Heart left ventricle (tissue), 16 donors: ENCODE measurements around the gene ZNF516. TPM values are rescaled to one million over a fixed set of nuclear protein-coding genes. Genes with fewer than 3 reads are reported as not detected.

Experiments
- ATAC-seq, 4 donors: fragments of 200-7000 bp; cut with Tn5 transposase; one replicate each; pipeline ENCODE4 v1.9.1; 2020 to 2022; ENCODE audit warnings: moderate library complexity in 4 of 4, mild to moderate bottlenecking in 3 of 4, moderate number of reproducible peaks in 1 of 4
- DNase-seq, 5 donors: peaks; one replicate each; pipeline ENCODE4 v3.0.0-alpha.2; 2020
- H3K27ac ChIP-seq, 12 donors: fragments of 200-600 bp; sonication (generic) in 4 of 12; one replicate each; pipeline versions ENCODE4 v1.5.0 to v1.8.0; 2016 to 2022; ENCODE audit warnings: mild to moderate bottlenecking in 2 of 12
- H3K27me3 ChIP-seq, 9 donors: fragments of 200-600 bp; sonication (generic) in 2 of 9; one replicate each; pipeline versions ENCODE4 v1.5.1 to v1.8.0; 2016 to 2022; ENCODE audit warnings: mild to moderate bottlenecking in 3 of 9
- H3K36me3 ChIP-seq, 9 donors: fragments of 200-600 bp; sonication (generic) in 2 of 9; one replicate each; pipeline versions ENCODE4 v1.5.0 to v1.8.0; 2018 to 2022; ENCODE audit warnings: mild to moderate bottlenecking in 2 of 9
- H3K4me1 ChIP-seq, 12 donors: fragments of 200-600 bp; sonication (generic) in 4 of 12; one replicate each; pipeline versions ENCODE4 v1.5.0 to v1.8.0; 2016 to 2022; ENCODE audit warnings: mild to moderate bottlenecking in 3 of 12
- H3K4me3 ChIP-seq, 12 donors: fragments of 200-600 bp; sonication (generic) in 4 of 12; one replicate each; pipeline versions ENCODE4 v1.5.0 to v1.8.0; 2017 to 2022; ENCODE audit warnings: mild to moderate bottlenecking in 9 of 12, moderate library complexity in 4 of 12
- H3K9me3 ChIP-seq, 12 donors: fragments of 200-600 bp; sonication (generic) in 4 of 12; one replicate each; pipeline versions ENCODE4 v1.5.0 to v1.8.0; 2016 to 2022; ENCODE audit warnings: mild to moderate bottlenecking in 1 of 12
- CTCF ChIP-seq, 12 donors: fragments of 200-600 bp; sonication (generic) in 4 of 12; IDR thresholded peaks; one replicate each; pipeline versions ENCODE4 v1.5.0 to v1.8.0; 2018 to 2022; ENCODE audit warnings: antibody characterized with exemption in 12 of 12, mild to moderate bottlenecking in 5 of 12
- POLR2A ChIP-seq, 2 donors: fragments of 450-650 bp; IDR thresholded peaks; one replicate each; pipeline ENCODE4 v1.6.1; 2017; ENCODE audit warnings: antibody characterized with exemption in 2 of 2, mild to moderate bottlenecking in 2 of 2, moderate library complexity in 2 of 2
- WGBS, 4 donors: extraction: QIAGEN DNeasy Blood & Tissue Kit in 2 of 4; methylation state at CpG; one replicate each; pipeline versions ENCODE4 v1.1.5 to v1.1.7; 2013 to 2018; 5-methylcytosine and 5-hydroxymethylcytosine counted together
- intact Hi-C, 10 donors: fragments of 100-400 bp; cut with DNase I; formaldehyde crosslinking; loops; one replicate each; pipeline versions ENCODE4 v1.11.1 to v1.14.2; 2022
- polyA plus RNA-seq, 2 donors: library from polyadenylated mRNA; stranded (reverse); fragments of 200-250 nt; gene quantifications; one replicate each; pipeline ENCODE4 v1.2.3, GENCODE V29; 2013
- total RNA-seq, 9 donors: library from RNA; depleted of rRNA in 2 of 9; stranded (reverse); fragments of >200 nt in 2 of 9; fragmentation: NEBNext Ultra II Directional in 3 of 9; extraction: Animal tissue kit (Norgen Biotek cat#: 25700) in 3 of 9; gene quantifications; one replicate each; pipeline versions ENCODE4 v1.1.0 to v1.2.4, GENCODE V29; 2016 to 2023
- donor health status: ischemic (EF 13 %, LVEDD 7.1; RV severe dilation, severe dysfunction).
- donor health status: healthy with polysubstance abuse.
- donor health status: DM: no; HTN: yes; CAD: no.
- donor health status: DM: no; HTN: no; CAD: no.
- donor health status: ischemic (EF 25% LVEDD 6.9; RV normal size, moderate dysfunction).
- donor health status: ischemic (EF 25% LVEDD 5.7; RV mildly dilated, moderate dysfunction).
- donor health status: healthy.
- donor health status: DM: yes; HTN: yes; CAD: no.
- donor health status: ischemic (EF 35%, LVEDD 5.7; RV mildly dilated, moderate dysfunction).
- donor health status: nonischemic (EF 11% LVEDD 7.7; RV severe dilation, severe dysfunction).
- donor health status: DM: yes; HTN: yes; CAD: no.
- donor health status: PGD.
- donor health status: ischemic (EF 29% LVEDD 5.4; RV normal size, mild dysfunction).
- donor health status: nonischemic (EF 23%, LVEDD 6.1; RV moderate dilation, normal function).

The ZNF516 gene
- total and polyA plus RNA-seq, 11 donors = 4.8 to 24.8 (median 14.6) TPM

DNA sequence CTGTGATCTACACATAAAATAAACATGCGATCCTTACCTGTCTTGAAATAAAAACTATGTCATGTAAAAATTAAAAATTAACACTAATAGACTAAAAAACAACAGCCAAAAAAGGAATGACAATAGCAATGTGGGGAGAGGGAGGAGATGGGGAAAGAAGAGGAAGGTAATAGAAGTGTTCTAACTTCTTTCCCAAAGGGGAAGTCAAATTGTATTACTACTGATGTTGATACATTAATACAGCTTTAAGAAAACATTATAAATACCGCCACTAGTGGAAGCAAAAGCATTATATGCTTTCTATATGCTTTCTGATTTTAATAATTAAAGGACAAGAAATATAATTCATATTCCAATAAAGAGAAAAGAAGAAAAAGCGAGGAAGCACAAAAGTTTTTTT lies 22.2 kb downstream of the ZNF516 start:
- Histone ChIP-seq H3K4me3 (no peak overlapping the region), H3K27ac (no peak overlapping the region), H3K9me3 (no peaks in the 10 kb centered on the region), H3K36me3 (no peaks in the 10 kb centered on the region), H3K4me1 (peaks cover 0 to 74% (median 18%) of the 10 kb centered on the region in 12 donors), H3K27me3 (no peaks in the 10 kb centered on the region)
- DNase-seq (no peak), ATAC-seq (no peak)
- 95 to 97% (median 96%) methylated on average over 3 of the region's 3 CpGs for WGBS, 4 donors
- TF ChIP-seq CTCF (IDR thresholded peaks at IDR 0.05) (no peak), POLR2A (IDR thresholded peaks at IDR 0.05) (no peak)
- intact Hi-C loops = no loop called here

DNA sequence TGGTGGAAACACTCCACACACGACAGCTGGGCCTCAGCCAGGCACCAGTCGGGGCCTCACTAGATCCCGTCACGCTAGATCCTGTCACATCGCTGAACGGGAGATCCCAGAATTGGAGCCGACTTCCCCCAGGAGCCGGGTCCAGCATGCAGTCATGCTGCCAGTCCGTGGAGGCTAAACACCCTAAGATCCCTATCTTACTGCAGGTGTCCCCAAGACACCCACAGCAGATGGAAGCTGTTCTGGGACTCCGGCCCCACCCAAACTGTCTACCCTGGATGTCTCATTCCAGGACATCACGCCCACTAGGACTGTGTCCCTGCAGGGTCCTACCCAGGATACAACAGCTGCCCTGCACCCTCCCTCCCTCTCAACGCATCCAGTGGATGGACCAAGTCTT lies 23.4 kb downstream of the ZNF516 start:
- no peaks in the 10 kb centered on the region for H3K36me3 ChIP-seq
- ATAC-seq = no peak
- TF ChIP-seq CTCF (IDR thresholded peaks at IDR 0.05) = no peak
- intact Hi-C loops = no loop called here
- H3K4me3 ChIP-seq = no peak overlapping the region
- H3K27ac ChIP-seq = no peak overlapping the region
- peaks cover 0 to 72% (median 15%) of the 10 kb centered on the region in 12 donors for H3K4me1 ChIP-seq
- 84 to 98% (median 92%) methylated on average over 6 to 12 of the region's 12 CpGs for WGBS, 4 donors
- DNase-seq = no peak
- no peaks in the 10 kb centered on the region for H3K9me3 ChIP-seq
- no peaks in the 10 kb centered on the region for H3K27me3 ChIP-seq

DNA sequence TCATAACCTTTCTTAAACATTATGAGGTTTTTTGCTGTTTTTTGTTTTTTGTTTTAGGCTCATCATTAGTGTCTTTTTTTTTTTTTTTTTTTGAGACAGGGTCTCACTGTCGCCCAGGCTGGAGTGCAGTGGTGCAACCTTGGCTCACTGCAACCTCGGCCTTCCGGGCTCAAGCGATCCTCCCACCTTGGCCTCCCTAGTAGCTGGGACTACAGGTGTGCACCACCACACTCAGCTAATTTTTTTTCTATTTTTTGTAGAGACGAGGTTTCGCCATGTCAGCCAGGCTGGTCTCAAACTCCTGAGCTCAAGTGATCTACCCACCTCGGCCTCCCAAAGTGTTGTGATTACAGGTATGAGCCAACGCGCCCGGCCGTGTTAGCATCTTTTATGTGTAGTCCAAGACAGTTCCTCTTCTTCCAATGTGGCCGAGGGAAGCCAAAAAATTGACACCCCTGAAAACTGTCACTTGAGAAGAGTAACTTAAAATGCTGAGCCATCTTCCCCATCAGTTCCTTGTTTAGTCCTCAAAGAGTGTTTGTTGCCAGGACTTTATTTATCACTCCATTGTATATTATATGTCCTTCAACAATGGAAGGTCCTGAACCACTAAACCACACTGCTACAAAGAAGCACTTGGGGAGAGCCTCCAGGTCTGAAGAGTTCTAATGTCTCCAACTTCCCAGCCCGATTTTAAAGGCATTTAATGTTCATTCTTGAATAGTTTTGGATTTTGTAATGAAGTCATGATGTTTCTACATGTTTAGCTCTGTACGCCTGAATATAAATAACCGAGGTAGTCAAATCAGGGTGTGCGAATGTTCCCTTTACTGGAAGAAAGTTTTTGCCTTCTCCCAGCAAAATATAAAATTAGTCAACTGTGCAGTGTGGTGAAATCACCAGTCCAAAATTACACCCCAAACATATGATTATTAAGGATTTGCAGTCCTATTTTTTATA lies 26.4 kb downstream of the ZNF516 start:
- intact Hi-C loops = no loop called here
- Histone ChIP-seq H3K27me3 (no peaks in the 10 kb centered on the region), H3K36me3 (no peaks in the 10 kb centered on the region), H3K27ac (no peak overlapping the region), H3K9me3 (no peaks in the 10 kb centered on the region), H3K4me1 (peaks cover 0 to 49% (median 14%) of the 10 kb centered on the region in 12 donors), H3K4me3 (no peak overlapping the region)
- no peak for DNase-seq
- WGBS, 4 donors = 93 to 94% (median 93%) methylated on average over 16 of the region's 16 CpGs
- no peak for TF ChIP-seq CTCF (IDR thresholded peaks at IDR 0.05)
- no peak for TF ChIP-seq POLR2A (IDR thresholded peaks at IDR 0.05)
- no peak for ATAC-seq

GRCh38 chr18:76467371-76468190 lies 27.5 kb downstream of the ZNF516 start:
- no peaks in the 10 kb centered on the region for H3K9me3 ChIP-seq
- peaks cover 0 to 44% (median 14%) of the 10 kb centered on the region in 12 donors for H3K4me1 ChIP-seq
- intact Hi-C loops = no loop called here
- H3K4me3 ChIP-seq = peak overlapping the region in 5 of 12 donors; percentile 3 to 27 (median 7)
- no peaks in the 10 kb centered on the region for H3K27me3 ChIP-seq
- ATAC-seq (peak in 3 of 4 donors; percentile 40 to 73 (median 68)), DNase-seq (peak in 1 of 5 donors; percentile 67)
- peak overlapping the region in 1 of 12 donors; percentile 40 for H3K27ac ChIP-seq
- WGBS, 4 donors = 26 to 40% (median 31%) methylated on average over 14 to 19 of the region's 19 CpGs
- TF ChIP-seq CTCF (IDR thresholded peaks at IDR 0.05) = no peak
- no peak for TF ChIP-seq POLR2A (IDR thresholded peaks at IDR 0.05)
- no peaks in the 10 kb centered on the region for H3K36me3 ChIP-seq
